Endothelial cell of umbilical vein (primary cell): ENCODE data around the gene FAM153A. TPM values are rescaled to one million over a fixed set of nuclear protein-coding genes. Genes with fewer than 3 reads are reported as not detected.
"Not testable (repeated sequence)": the region's sequence is repeated elsewhere in the genome, so short reads cannot be mapped to it uniquely, and the experiment has no call there.

ENCODE experiments used
- BruUV-seq: library from RNA; stranded (reverse); fragments of 400-500 nt; replicated peaks from 2 replicates; lab custom pipeline; 2021; lab: Mats Ljungman, UMichigan
- CTCF ChIA-PET: fragments of 300-600, 350-600 bp; sonication (Branson Sonifier 250); formaldehyde crosslinking; loops from one replicate; lab custom pipeline; 2021; ENCODE audit warnings: antibody characterized with exemption, inconsistent platforms; lab: Charles Lee
- POLR2A ChIA-PET: fragments of 300-600, 350-600 bp; sonication (Branson Sonifier 250); formaldehyde crosslinking; loops from one replicate; lab custom pipeline; 2021; ENCODE audit warnings: antibody characterized with exemption, inconsistent platforms; lab: Charles Lee
- DNase-seq: peaks from one replicate; pipeline ENCODE4 v3.0.0-alpha.2; 2011; ENCODE audit warnings: low read depth, low spot score
- FAIRE-seq: peaks from 2 replicates; lab custom pipeline; 2011; peaks lifted over from hg19 to GRCh38; lab: Jason Lieb, UNC
- H2AFZ ChIP-seq: 2 replicates; pipeline ENCODE4 v1.6.0; 2012; ENCODE audit warnings: low read depth, low read length, control low read depth, inconsistent platforms
- H3K27ac ChIP-seq: 2 replicates; pipeline ENCODE4 v1.5.1; 2011; ENCODE audit warnings: low read depth, mild to moderate bottlenecking, control low read depth, low read length, moderate library complexity; ENCODE audit not compliant: insufficient read depth
- H3K27me3 ChIP-seq, 2 experiments: 2 replicates each; pipeline versions ENCODE4 v1.6.0 to v1.6.1; 2011; ENCODE audit warnings: low read length in 2 of 2, mixed read lengths in 1 of 2; ENCODE audit not compliant: control insufficient read depth in 2 of 2, insufficient read depth in 2 of 2
- H3K36me3 ChIP-seq, 2 experiments: 2 replicates in 1 of 2; 3 replicates in 1 of 2; pipeline ENCODE4 v1.5.1; 2011; ENCODE audit warnings: low read length in 2 of 2, mild to moderate bottlenecking in 1 of 2, moderate library complexity in 1 of 2; ENCODE audit not compliant: control insufficient read depth in 2 of 2, insufficient read depth in 2 of 2; ENCODE audit errors: extremely low read depth in 1 of 2
- H3K4me1 ChIP-seq: 3 replicates; pipeline ENCODE4 v1.5.1; 2011; ENCODE audit warnings: mild to moderate bottlenecking, low read length; ENCODE audit not compliant: control insufficient read depth, insufficient read depth; ENCODE audit errors: extremely low read depth
- H3K4me2 ChIP-seq: 2 replicates; pipeline ENCODE4 v1.6.1; 2011; ENCODE audit warnings: low read length, control low read depth, mixed read lengths; ENCODE audit not compliant: insufficient read depth
- H3K4me3 ChIP-seq, 3 experiments: fragments of 200-600 bp in 1 of 3; sonication (generic), shearing (Covaris generic) in 1 of 3; replicated peaks in 1 of 3; 2 replicates each; pipeline ENCODE4 v1.5.1; 2011 to 2016; ENCODE audit warnings: control low read depth in 3 of 3, low read length in 3 of 3, mild to moderate bottlenecking in 2 of 3, inconsistent platforms in 1 of 3, low read depth in 1 of 3, moderate library complexity in 1 of 3; ENCODE audit not compliant: insufficient read depth in 1 of 3
- H3K79me2 ChIP-seq: 2 replicates; pipeline ENCODE4 v1.6.0; 2012; ENCODE audit warnings: low read length, inconsistent platforms; ENCODE audit not compliant: control insufficient read depth, insufficient read depth
- H3K9ac ChIP-seq: replicated peaks from 2 replicates; pipeline ENCODE3; 2011; ENCODE audit warnings: low read length, control low read depth; ENCODE audit not compliant: insufficient read depth; ENCODE audit errors: extremely low read depth
- H3K9me1 ChIP-seq: replicated peaks from 3 replicates; pipeline ENCODE4 v1.6.0; 2011; ENCODE audit warnings: mild to moderate bottlenecking, low read length; ENCODE audit not compliant: control insufficient read depth, insufficient read depth; ENCODE audit errors: extremely low read depth
- H3K9me3 ChIP-seq: replicated peaks from 2 replicates; pipeline ENCODE4 v1.5.1; 2012; ENCODE audit warnings: low read length, inconsistent platforms; ENCODE audit not compliant: control insufficient read depth, insufficient read depth
- H4K20me1 ChIP-seq: replicated peaks from 2 replicates; pipeline ENCODE3; 2011; ENCODE audit warnings: mild to moderate bottlenecking, low read length; ENCODE audit not compliant: control insufficient read depth, insufficient read depth; ENCODE audit errors: extremely low read depth
- dilution Hi-C: fragments of 300-500 bp; cut with MboI; formaldehyde crosslinking; loops from one replicate; pipeline ENCODE4 v1.15.0; 2019; ENCODE audit warnings: low sequenced_read_pairs; ENCODE audit not compliant: extremely low pct_ligation_motif_present
- intact Hi-C: fragments of 100-400 bp; cut with micrococcal nuclease; formaldehyde crosslinking; loops from one replicate; pipeline ENCODE4 v1.10.0; 2022
- polyA plus RNA-seq, 4 experiments: library from polyadenylated mRNA; depleted of rRNA in 3 of 4; stranded (reverse) in 3 of 4; unstranded in 1 of 4; fragments of >200 nt; gene quantifications; 2 replicates each; pipeline versions ENCODE4 v1.2.1 to v1.2.3, GENCODE V29; 2011 to 2012; ENCODE audit warnings: missing spikeins in 1 of 4
- total RNA-seq: library from RNA; stranded (reverse); gene quantifications from 2 replicates; pipeline ENCODE4 v1.2.3, GENCODE V29; 2021

FAM153A gene
- total and polyA plus RNA-seq, 2 donors (not counting 3 experiments of a cell fraction or from before 2014, with no cell fraction given), result not detected

GRCh38 chr5:177771206-177771605 is 11.5 kb downstream of the FAM153A start:
- H3K4me1 ChIP-seq, H3K27me3 ChIP-seq, H3K36me3 ChIP-seq, H2AFZ ChIP-seq, H3K27ac ChIP-seq, dilution Hi-C loops, intact Hi-C loops, POLR2A ChIA-PET, H3K4me3 ChIP-seq, H3K4me2 ChIP-seq, H3K79me2 ChIP-seq, H3K9me3 ChIP-seq, H4K20me1 ChIP-seq, CTCF ChIA-PET, H3K9me1 ChIP-seq, FAIRE-seq, H3K9ac ChIP-seq, BruUV-seq, DNase-seq: not testable (repeated sequence)

- BruUV-seq, H3K4me2 ChIP-seq, H3K79me2 ChIP-seq, H3K27me3 ChIP-seq, intact Hi-C loops, H3K9ac ChIP-seq, POLR2A ChIA-PET, H3K9me1 ChIP-seq, CTCF ChIA-PET, H4K20me1 ChIP-seq, DNase-seq, H3K27ac ChIP-seq, dilution Hi-C loops, H3K9me3 ChIP-seq, H2AFZ ChIP-seq, H3K4me3 ChIP-seq, FAIRE-seq, H3K36me3 ChIP-seq, H3K4me1 ChIP-seq: not testable (repeated sequence)
These were observed 12.1 kb downstream of the FAM153A start for GRCh38 chr5:177770646-177771045.

- FAIRE-seq, H4K20me1 ChIP-seq, H3K27me3 ChIP-seq, intact Hi-C loops, CTCF ChIA-PET, H2AFZ ChIP-seq, H3K36me3 ChIP-seq, H3K4me1 ChIP-seq, H3K4me2 ChIP-seq, H3K9me1 ChIP-seq, H3K9me3 ChIP-seq, H3K9ac ChIP-seq, POLR2A ChIA-PET, H3K27ac ChIP-seq, H3K4me3 ChIP-seq, H3K79me2 ChIP-seq, BruUV-seq, dilution Hi-C loops, DNase-seq: not testable (repeated sequence)
These were observed 18.8 kb downstream of the FAM153A start for GRCh38 chr5:177763737-177764508.

GRCh38 chr5:177760954-177761353 is 21.7 kb downstream of the FAM153A start:
- H3K4me1 ChIP-seq, H3K4me2 ChIP-seq, BruUV-seq, FAIRE-seq, H3K9ac ChIP-seq, H3K27ac ChIP-seq, H3K9me3 ChIP-seq, intact Hi-C loops, H3K79me2 ChIP-seq, H3K36me3 ChIP-seq, DNase-seq, H2AFZ ChIP-seq, H3K27me3 ChIP-seq, POLR2A ChIA-PET, CTCF ChIA-PET, H3K9me1 ChIP-seq, H4K20me1 ChIP-seq, dilution Hi-C loops, H3K4me3 ChIP-seq: not testable (repeated sequence)
